Mesothelial cell of epicardium (in vitro differentiated cells): Measurements from ENCODE around the gene ELF2. TPM values are rescaled to one million over a fixed set of nuclear protein-coding genes. Genes with fewer than 3 reads are reported as not detected.

Source experiments
- DNase-seq, 2 experiments: peaks; one replicate each; pipeline ENCODE4 v3.0.0; 2021; ENCODE audit warnings: low spot score in 2 of 2; ENCODE audit not compliant: unreplicated experiment in 2 of 2
- H3K27ac Mint-ChIP-seq: 2 replicates; pipeline ENCODE4 v1.8.0; 2021; ENCODE audit warnings: mixed read lengths
- H3K27me3 Mint-ChIP-seq: 2 replicates; pipeline ENCODE4 v1.8.0; 2021; ENCODE audit warnings: low read depth, mixed read lengths
- H3K36me3 Mint-ChIP-seq: 2 replicates; pipeline ENCODE4 v1.8.0; 2021; ENCODE audit warnings: mixed read lengths
- H3K4me1 Mint-ChIP-seq: 2 replicates; pipeline ENCODE4 v1.8.0; 2021; ENCODE audit warnings: mixed read lengths
- H3K4me3 Mint-ChIP-seq: 2 replicates; pipeline ENCODE4 v1.8.0; 2021; ENCODE audit warnings: mild to moderate bottlenecking, moderate library complexity, mixed read lengths
- H3K9me3 Mint-ChIP-seq: 2 replicates; pipeline ENCODE4 v1.8.0; 2021; ENCODE audit warnings: mixed read lengths
- CTCF ChIP-seq: fragments of 200-600 bp; sonication (generic); IDR thresholded peaks from one replicate; pipeline ENCODE4 v1.5.0; 2021; ENCODE audit warnings: antibody characterized with exemption; ENCODE audit not compliant: unreplicated experiment
- total RNA-seq: library from RNA; stranded (reverse); gene quantifications from 3 replicates; pipeline ENCODE4 v1.2.1, GENCODE V29; 2021

ELF2 gene
- total RNA-seq, 1 donor from 2014 or later = 57.1 TPM

GRCh38 chr4:139083607-139083955 is 93.4 kb downstream of the ELF2 start:
- Mint-ChIP-seq H3K27ac (peak overlapping the region; percentile 100), H3K36me3 (no peaks in the 10 kb centered on the region), H3K4me1 (peaks cover 29% of the 10 kb centered on the region), H3K27me3 (no peaks in the 10 kb centered on the region), H3K4me3 (peak overlapping the region; percentile 99), H3K9me3 (no peaks in the 10 kb centered on the region)
- peak in 1 of 2 experiments; percentile 32 for DNase-seq
- no peak for TF ChIP-seq CTCF

GRCh38 chr4:139082750-139083606 is 94.0 kb downstream of the ELF2 start:
- Mint-ChIP-seq H3K4me1 (peaks cover 32% of the 10 kb centered on the region), H3K9me3 (no peaks in the 10 kb centered on the region), H3K4me3 (peak overlapping the region; percentile 99), H3K27ac (peak overlapping the region; percentile 100), H3K27me3 (no peaks in the 10 kb centered on the region), H3K36me3 (no peaks in the 10 kb centered on the region)
- no peak for TF ChIP-seq CTCF
- peak; percentile 73 to 88 for DNase-seq

DNA sequence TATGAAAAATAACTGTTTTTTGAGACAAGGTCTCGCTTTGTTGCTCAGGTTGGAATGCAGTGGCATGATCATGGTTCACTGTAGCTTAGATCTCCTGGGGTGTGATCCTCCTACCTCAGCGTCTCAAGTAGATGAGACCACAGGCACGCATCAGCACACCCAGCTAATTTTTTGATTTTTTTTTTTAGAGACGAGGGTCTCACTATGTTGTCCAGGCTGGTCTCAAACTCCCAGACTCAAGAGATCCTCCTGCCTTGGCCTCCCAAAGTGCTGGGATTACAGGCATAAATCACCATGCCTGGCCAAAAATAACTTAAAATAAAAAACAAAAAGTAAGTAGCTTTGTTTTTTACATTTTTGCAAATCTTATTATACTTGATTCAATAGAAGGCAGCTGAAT is 98.1 kb downstream of the ELF2 start:
- H3K4me1 Mint-ChIP-seq = peaks cover 31% of the 10 kb centered on the region
- no peaks in the 10 kb centered on the region for H3K9me3 Mint-ChIP-seq
- DNase-seq = no peak
- TF ChIP-seq CTCF = no peak
- peaks cover 2% of the 10 kb centered on the region for H3K36me3 Mint-ChIP-seq
- no peak overlapping the region for H3K4me3 Mint-ChIP-seq
- H3K27me3 Mint-ChIP-seq = no peaks in the 10 kb centered on the region
- H3K27ac Mint-ChIP-seq = no peak overlapping the region

GRCh38 chr4:139077567-139078355 is 99.3 kb downstream of the ELF2 start:
- Mint-ChIP-seq H3K4me1 (peaks cover 29% of the 10 kb centered on the region), H3K36me3 (peaks cover 3% of the 10 kb centered on the region), H3K4me3 (no peak overlapping the region), H3K27me3 (no peaks in the 10 kb centered on the region), H3K27ac (peak overlapping the region; percentile 51), H3K9me3 (no peaks in the 10 kb centered on the region)
- DNase-seq = no peak
- no peak for TF ChIP-seq CTCF

- H3K4me3 Mint-ChIP-seq = no peak overlapping the region
- no peaks in the 10 kb centered on the region for H3K9me3 Mint-ChIP-seq
- H3K4me1 Mint-ChIP-seq = peaks cover 15% of the 10 kb centered on the region
- no peak overlapping the region for H3K27ac Mint-ChIP-seq
- no peaks in the 10 kb centered on the region for H3K27me3 Mint-ChIP-seq
- DNase-seq = no peak
- no peak for TF ChIP-seq CTCF
- peaks cover 8% of the 10 kb centered on the region for H3K36me3 Mint-ChIP-seq
Measured at GRCh38 chr4:139076016-139076744, 100.8 kb downstream of the ELF2 start.
